Measurements from ENCODE around the gene BLOC1S6. TPM values are rescaled to one million over a fixed set of nuclear protein-coding genes. Genes with fewer than 3 reads are reported as not detected.

Gene BLOC1S6
- total and polyA plus RNA-seq, 2 of the 13 experiments (the other 11 are each of a cell fraction or from before 2014, with no cell fraction given), result 11.8 to 44.3 TPM

DNA sequence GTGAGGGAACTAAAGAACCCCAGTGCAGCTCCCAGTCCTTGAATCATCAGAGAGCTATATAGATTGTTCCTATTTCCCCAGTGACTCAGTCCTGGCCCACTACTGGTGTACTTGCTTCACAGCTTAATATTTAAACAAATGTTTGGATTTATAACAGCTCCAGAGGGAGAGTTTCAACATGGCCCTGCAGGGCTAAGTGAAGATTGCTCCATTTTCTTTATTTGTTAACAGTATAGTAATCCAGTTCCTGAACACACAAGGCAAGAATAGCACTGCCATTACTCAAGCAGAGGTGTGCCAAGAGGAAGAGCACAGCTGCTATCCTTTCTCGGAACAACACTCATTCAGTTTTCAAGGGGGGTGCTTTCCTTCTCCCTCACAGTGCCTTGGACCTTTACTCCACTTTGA lies 54.2 kb downstream of the BLOC1S6 start (continued):
- TF ChIP-seq ZNF839 (CRISPR knock-in tag; IDR thresholded peaks at IDR 0.05; ENCODE audit: borderline replicate concordance) (no peak), SP1 (IDR thresholded peaks at IDR 0.05) (no peak), SP1 (CRISPR knock-in tag; IDR thresholded peaks at IDR 0.05) (no peak), SRSF9 (IDR thresholded peaks at IDR 0.05; ENCODE audit: borderline replicate concordance, insufficient read depth, low read depth, low read length, poor library complexity, severe bottlenecking) (no peak), ZNF530 (CRISPR knock-in tag; IDR thresholded peaks at IDR 0.05; ENCODE audit: low read depth) (no peak), GZF1 (CRISPR knock-in tag; IDR thresholded peaks at IDR 0.05) (no peak), ZNF691 (CRISPR knock-in tag; IDR thresholded peaks at IDR 0.05; ENCODE audit: borderline replicate concordance, low read depth) (no peak), ZBTB2 (CRISPR knock-in tag; IDR thresholded peaks at IDR 0.05; ENCODE audit: low read depth) (no peak), MATR3 (CRISPR knock-in tag; IDR thresholded peaks at IDR 0.05) (no peak), ZNF367 (CRISPR knock-in tag; IDR thresholded peaks at IDR 0.05; ENCODE audit: borderline replicate concordance) (no peak), FOXA3 (CRISPR knock-in tag; IDR thresholded peaks at IDR 0.05) (peak; percentile 80), ZNF224 (CRISPR knock-in tag; IDR thresholded peaks at IDR 0.05) (no peak), ZNF44 (CRISPR knock-in tag; IDR thresholded peaks at IDR 0.05) (no peak), ZNF512 (CRISPR knock-in tag; IDR thresholded peaks at IDR 0.05) (no peak), CBX5 (CRISPR knock-in tag; IDR thresholded peaks at IDR 0.05; ENCODE audit: borderline replicate concordance) (peak; percentile 44; the same call in 1 of the 2 replicates), PAX8 (CRISPR knock-in tag; IDR thresholded peaks at IDR 0.05; ENCODE audit: borderline replicate concordance) (no peak), MEIS1 (CRISPR knock-in tag; IDR thresholded peaks at IDR 0.05; ENCODE audit: borderline replicate concordance) (no peak), TCF12 (IDR thresholded peaks at IDR 0.05) (no peak), TCF12 (CRISPR knock-in tag; IDR thresholded peaks at IDR 0.05) (no peak), ZNF704 (CRISPR knock-in tag; IDR thresholded peaks at IDR 0.05; ENCODE audit: borderline replicate concordance) (no peak)
- TF ChIP-seq, protein P1, sequence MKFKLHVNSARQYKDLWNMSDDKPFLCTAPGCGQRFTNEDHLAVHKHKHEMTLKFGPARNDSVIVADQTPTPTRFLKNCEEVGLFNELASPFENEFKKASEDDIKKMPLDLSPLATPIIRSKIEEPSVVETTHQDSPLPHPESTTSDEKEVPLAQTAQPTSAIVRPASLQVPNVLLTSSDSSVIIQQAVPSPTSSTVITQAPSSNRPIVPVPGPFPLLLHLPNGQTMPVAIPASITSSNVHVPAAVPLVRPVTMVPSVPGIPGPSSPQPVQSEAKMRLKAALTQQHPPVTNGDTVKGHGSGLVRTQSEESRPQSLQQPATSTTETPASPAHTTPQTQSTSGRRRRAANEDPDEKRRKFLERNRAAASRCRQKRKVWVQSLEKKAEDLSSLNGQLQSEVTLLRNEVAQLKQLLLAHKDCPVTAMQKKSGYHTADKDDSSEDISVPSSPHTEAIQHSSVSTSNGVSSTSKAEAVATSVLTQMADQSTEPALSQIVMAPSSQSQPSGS (CRISPR knock-in tag; IDR thresholded peaks at IDR 0.05), result 0 out of 2 replicates have a peak, but pooled peaks have one; percentile 15
- TF ChIP-seq, protein P2, sequence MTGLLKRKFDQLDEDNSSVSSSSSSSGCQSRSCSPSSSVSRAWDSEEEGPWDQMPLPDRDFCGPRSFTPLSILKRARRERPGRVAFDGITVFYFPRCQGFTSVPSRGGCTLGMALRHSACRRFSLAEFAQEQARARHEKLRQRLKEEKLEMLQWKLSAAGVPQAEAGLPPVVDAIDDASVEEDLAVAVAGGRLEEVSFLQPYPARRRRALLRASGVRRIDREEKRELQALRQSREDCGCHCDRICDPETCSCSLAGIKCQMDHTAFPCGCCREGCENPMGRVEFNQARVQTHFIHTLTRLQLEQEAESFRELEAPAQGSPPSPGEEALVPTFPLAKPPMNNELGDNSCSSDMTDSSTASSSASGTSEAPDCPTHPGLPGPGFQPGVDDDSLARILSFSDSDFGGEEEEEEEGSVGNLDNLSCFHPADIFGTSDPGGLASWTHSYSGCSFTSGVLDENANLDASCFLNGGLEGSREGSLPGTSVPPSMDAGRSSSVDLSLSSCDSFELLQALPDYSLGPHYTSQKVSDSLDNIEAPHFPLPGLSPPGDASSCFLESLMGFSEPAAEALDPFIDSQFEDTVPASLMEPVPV (CRISPR knock-in tag; IDR thresholded peaks at IDR 0.05), result no peak

All from HepG2 (cell line).